Measurements from ENCODE around the gene CAPN6.

Gene CAPN6

GRCh38 chrX:111265486-111265885 lies 4.8 kb downstream of the CAPN6 start:
- Histone ChIP-seq H3K9me2 (replicated peaks; ENCODE audit: insufficient read depth, low read length) (no peaks in the 10 kb centered on the region), H3K27me3 (ENCODE audit: low read length) (no peaks in the 10 kb centered on the region), H3K9ac (ENCODE audit: low read length) (no peak overlapping the region), H3K79me2 (ENCODE audit: insufficient read depth, low read length) (no peaks in the 10 kb centered on the region), H3F3A (ENCODE audit: insufficient read depth) (no peaks in the 10 kb centered on the region), H2AFZ (ENCODE audit: low read depth, low read length, severe bottlenecking) (no peak overlapping the region), H4K20me1 (ENCODE audit: low read depth, low read length) (no peaks in the 10 kb centered on the region), H3K36me3 (ENCODE audit: low read length) (no peaks in the 10 kb centered on the region), H3K27ac (ENCODE audit: low read depth, low read length) (no peak overlapping the region), H3K4me3 (ENCODE audit: insufficient read depth, low read length, poor library complexity, severe bottlenecking) (no peak overlapping the region), H3K4me2 (ENCODE audit: low read depth, low read length, poor library complexity, severe bottlenecking) (no peak overlapping the region), H3K9me3 (ENCODE audit: insufficient read depth, low read length) (no peaks in the 10 kb centered on the region)
- TF ChIP-seq EZH2phosphoT487 (conservative IDR thresholded peaks at IDR 0.05; ENCODE audit: low read length) (no peak), CTCF (IDR thresholded peaks at IDR 0.05; ENCODE audit: insufficient read depth, low read length, poor library complexity, severe bottlenecking) (no peak)

- Histone ChIP-seq H2AFZ (ENCODE audit: low read depth, low read length, severe bottlenecking) (no peak overlapping the region), H3F3A (ENCODE audit: insufficient read depth) (no peaks in the 10 kb centered on the region), H3K9me3 (ENCODE audit: insufficient read depth, low read length) (no peaks in the 10 kb centered on the region), H3K4me3 (ENCODE audit: insufficient read depth, low read length, poor library complexity, severe bottlenecking) (no peak overlapping the region), H3K9me2 (replicated peaks; ENCODE audit: insufficient read depth, low read length) (no peaks in the 10 kb centered on the region), H3K36me3 (ENCODE audit: low read length) (no peaks in the 10 kb centered on the region), H3K79me2 (ENCODE audit: insufficient read depth, low read length) (no peaks in the 10 kb centered on the region), H4K20me1 (ENCODE audit: low read depth, low read length) (no peaks in the 10 kb centered on the region), H3K9ac (ENCODE audit: low read length) (no peak overlapping the region), H3K4me2 (ENCODE audit: low read depth, low read length, poor library complexity, severe bottlenecking) (no peak overlapping the region), H3K27me3 (ENCODE audit: low read length) (no peaks in the 10 kb centered on the region), H3K27ac (ENCODE audit: low read depth, low read length) (no peak overlapping the region)
- TF ChIP-seq CTCF (IDR thresholded peaks at IDR 0.05; ENCODE audit: insufficient read depth, low read length, poor library complexity, severe bottlenecking) (no peak), EZH2phosphoT487 (conservative IDR thresholded peaks at IDR 0.05; ENCODE audit: low read length) (no peak)
Measured at GRCh38 chrX:111264385-111264784, 5.9 kb downstream of the CAPN6 start.

GRCh38 chrX:111262086-111262485 lies 8.2 kb downstream of the CAPN6 start:
- no peaks in the 10 kb centered on the region for H3K9me3 ChIP-seq (ENCODE audit: insufficient read depth, low read length)
- H3K9me2 ChIP-seq (replicated peaks; ENCODE audit: insufficient read depth, low read length), result no peaks in the 10 kb centered on the region
- TF ChIP-seq CTCF (IDR thresholded peaks at IDR 0.05; ENCODE audit: insufficient read depth, low read length, poor library complexity, severe bottlenecking) (no peak), EZH2phosphoT487 (conservative IDR thresholded peaks at IDR 0.05; ENCODE audit: low read length) (no peak)
- no peak overlapping the region for H3K9ac ChIP-seq (ENCODE audit: low read length)
- H3F3A ChIP-seq (ENCODE audit: insufficient read depth), result no peaks in the 10 kb centered on the region
- H4K20me1 ChIP-seq (ENCODE audit: low read depth, low read length), result no peaks in the 10 kb centered on the region
- no peaks in the 10 kb centered on the region for H3K36me3 ChIP-seq (ENCODE audit: low read length)
- no peaks in the 10 kb centered on the region for H3K79me2 ChIP-seq (ENCODE audit: insufficient read depth, low read length)
- no peak overlapping the region for H3K27ac ChIP-seq (ENCODE audit: low read depth, low read length)
- no peak overlapping the region for H3K4me2 ChIP-seq (ENCODE audit: low read depth, low read length, poor library complexity, severe bottlenecking)
- H3K4me3 ChIP-seq (ENCODE audit: insufficient read depth, low read length, poor library complexity, severe bottlenecking), result no peak overlapping the region
- H3K27me3 ChIP-seq (ENCODE audit: low read length), result no peaks in the 10 kb centered on the region
- H2AFZ ChIP-seq (ENCODE audit: low read depth, low read length, severe bottlenecking), result no peak overlapping the region

Data from SU-DHL-6 (cell line).